ENCODE measurements around the gene ASAP2.

Gene ASAP2

DNA sequence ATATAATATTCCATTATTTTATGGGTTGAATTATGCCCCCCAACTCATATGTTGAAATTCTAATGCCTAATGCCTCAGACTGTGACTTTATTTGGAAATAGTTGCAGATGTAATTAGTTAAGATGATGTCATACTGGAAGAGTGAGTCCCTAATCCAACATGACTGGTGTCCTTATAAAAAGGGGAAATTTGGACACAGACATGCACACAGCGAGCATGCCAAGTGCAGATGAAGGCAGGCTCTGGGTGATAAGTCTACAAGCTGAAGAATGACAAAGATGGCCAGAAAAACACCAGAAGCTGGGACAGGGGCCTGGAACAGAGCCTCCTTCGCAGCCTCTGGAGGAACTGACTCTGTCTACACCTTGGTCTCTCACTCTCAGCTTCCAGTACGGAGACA, 10.0 kb upstream of the ASAP2 start:
- TF ChIP-seq, protein P1, sequence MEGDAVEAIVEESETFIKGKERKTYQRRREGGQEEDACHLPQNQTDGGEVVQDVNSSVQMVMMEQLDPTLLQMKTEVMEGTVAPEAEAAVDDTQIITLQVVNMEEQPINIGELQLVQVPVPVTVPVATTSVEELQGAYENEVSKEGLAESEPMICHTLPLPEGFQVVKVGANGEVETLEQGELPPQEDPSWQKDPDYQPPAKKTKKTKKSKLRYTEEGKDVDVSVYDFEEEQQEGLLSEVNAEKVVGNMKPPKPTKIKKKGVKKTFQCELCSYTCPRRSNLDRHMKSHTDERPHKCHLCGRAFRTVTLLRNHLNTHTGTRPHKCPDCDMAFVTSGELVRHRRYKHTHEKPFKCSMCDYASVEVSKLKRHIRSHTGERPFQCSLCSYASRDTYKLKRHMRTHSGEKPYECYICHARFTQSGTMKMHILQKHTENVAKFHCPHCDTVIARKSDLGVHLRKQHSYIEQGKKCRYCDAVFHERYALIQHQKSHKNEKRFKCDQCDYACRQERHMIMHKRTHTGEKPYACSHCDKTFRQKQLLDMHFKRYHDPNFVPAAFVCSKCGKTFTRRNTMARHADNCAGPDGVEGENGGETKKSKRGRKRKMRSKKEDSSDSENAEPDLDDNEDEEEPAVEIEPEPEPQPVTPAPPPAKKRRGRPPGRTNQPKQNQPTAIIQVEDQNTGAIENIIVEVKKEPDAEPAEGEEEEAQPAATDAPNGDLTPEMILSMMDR (IDR thresholded peaks at IDR 0.05; ENCODE audit: control insufficient read depth, insufficient read depth, low read depth, low read length, missing control alignments) = no peak
- no peak overlapping the region for H3K4me3 ChIP-seq (ENCODE audit: control insufficient read depth, low read depth, low read length)
- no peak for DNase-seq (ENCODE audit: low read depth)

DNA sequence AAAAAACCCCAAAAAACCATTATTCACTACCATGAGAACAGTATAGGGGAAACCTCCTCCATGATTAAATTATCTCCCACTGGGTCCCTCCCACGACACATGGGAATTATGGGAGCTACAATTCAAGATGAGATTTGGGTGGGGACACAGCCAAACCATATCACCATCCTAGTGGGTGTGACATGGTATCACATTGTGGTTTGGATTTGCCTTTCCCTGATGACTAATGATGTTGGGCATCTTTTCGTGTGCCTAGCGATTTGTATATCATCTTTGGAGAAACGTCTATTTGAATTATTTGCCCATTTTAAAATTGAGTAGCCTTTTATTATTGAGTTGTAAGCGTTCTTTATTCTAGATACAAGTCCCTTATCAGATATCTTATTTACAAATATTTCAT, 8.7 kb upstream of the ASAP2 start:
- TF ChIP-seq, protein P1 (IDR thresholded peaks at IDR 0.05; ENCODE audit: control insufficient read depth, insufficient read depth, low read depth, low read length, missing control alignments) = no peak
- no peak overlapping the region for H3K4me3 ChIP-seq (ENCODE audit: control insufficient read depth, low read depth, low read length)

DNA sequence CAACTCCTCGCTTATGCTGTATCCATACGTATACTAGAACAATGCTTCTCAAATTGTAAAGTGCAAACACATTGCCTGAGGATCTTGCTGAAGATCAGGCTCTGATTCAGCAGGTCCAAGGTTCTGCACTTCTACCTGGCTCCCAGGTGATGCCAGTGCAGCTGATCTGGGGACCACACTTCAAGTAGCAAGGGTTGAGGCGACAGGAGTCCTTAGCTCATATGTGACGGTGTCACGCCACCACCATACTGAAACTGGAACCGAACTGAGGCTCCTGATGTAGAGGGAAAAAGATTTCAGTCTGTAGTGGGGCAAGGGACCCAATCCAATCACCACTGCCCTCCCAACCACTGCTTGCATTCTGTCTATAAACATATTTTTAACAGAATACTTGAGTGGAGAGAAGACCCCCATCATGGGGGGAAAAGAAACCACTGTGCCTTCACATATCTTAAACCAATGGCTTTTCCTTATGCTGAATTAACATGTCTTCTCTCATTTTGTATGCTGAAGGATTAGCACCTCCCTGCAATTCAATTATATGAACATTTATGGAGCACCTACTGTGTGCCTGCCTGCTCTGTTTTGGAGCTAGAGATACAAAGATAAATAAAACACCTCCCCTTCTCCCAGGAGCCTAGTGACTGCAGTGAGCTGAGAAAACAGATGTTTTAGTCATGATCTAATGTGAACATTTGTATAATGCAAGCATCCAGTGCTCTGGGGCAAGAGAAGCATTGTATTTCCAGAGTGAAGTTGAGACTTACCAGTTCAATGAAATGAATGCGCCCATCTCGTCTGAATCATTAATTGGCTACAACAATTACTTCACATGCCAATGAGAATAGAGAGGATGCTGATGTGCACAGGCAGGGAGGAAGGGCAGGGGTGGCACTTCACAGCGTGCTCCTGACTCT, 6.6 kb upstream of the ASAP2 start:
- no peak overlapping the region for H3K4me3 ChIP-seq (ENCODE audit: control insufficient read depth, low read depth, low read length)
- TF ChIP-seq, protein P1 (IDR thresholded peaks at IDR 0.05; ENCODE audit: control insufficient read depth, insufficient read depth, low read depth, low read length, missing control alignments) = no peak
- no peak for DNase-seq (ENCODE audit: low read depth)

More for the DNA sequence above, 8.7 kb upstream of the ASAP2 start:
- no peak for DNase-seq (ENCODE audit: low read depth)

DNA sequence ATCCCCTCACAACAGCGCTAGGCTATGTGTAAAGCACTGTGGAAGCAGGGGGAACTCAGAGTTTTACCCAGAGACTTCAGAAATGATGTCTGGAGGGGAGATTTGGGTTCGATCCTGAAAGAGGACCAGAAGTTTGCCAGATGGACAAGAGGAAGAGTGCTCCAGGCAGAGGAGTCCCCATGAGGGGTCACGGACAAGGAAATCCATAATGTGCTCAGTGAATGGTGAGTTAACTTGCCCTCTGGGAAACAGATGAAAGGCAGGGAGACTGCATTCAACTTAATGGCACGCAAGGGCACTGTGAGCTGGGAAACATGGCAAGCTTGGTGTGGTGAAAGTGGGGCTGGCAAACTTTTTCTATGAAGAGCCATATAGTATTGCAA, 6.0 kb upstream of the ASAP2 start:
- DNase-seq (ENCODE audit: low read depth) = no peak
- no peak overlapping the region for H3K4me3 ChIP-seq (ENCODE audit: control insufficient read depth, low read depth, low read length)
- TF ChIP-seq, protein P1 (IDR thresholded peaks at IDR 0.05; ENCODE audit: control insufficient read depth, insufficient read depth, low read depth, low read length, missing control alignments) = no peak

DNA sequence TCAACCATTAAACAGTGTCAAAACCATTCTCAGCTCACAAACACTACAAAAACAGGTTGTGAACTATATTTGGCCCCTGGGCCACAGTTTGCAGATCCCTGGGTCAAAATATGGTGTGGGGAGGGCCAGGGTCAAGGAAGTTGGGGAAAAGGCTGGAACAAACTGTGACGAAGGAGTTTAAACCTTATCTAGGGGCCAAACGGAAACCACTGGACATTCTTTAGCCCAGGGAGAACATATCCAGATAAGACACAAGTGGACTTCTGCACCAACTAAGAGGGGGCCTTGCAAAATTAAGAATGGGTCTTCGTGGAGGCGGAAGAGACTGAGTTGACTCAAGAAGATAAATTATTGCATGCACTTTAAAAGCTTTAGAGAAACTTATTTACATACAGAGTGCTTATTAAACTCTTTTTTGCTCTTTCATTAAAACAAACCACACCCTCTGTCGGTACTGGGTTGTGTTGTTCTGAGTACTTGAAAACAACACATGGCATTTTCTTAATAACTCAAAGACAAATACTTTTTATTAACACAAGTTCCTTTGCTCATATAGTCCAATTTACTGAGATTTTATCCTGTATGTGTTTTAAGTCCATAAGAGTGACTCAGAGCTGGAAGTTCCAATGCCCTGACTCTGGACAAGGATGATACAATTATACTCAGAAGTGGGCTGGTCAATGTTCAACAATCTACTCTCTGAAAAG, 5.3 kb upstream of the ASAP2 start:
- TF ChIP-seq, protein P1 (IDR thresholded peaks at IDR 0.05; ENCODE audit: control insufficient read depth, insufficient read depth, low read depth, low read length, missing control alignments) = no peak
- no peak overlapping the region for H3K4me3 ChIP-seq (ENCODE audit: control insufficient read depth, low read depth, low read length)
- DNase-seq (ENCODE audit: low read depth) = no peak

DNA sequence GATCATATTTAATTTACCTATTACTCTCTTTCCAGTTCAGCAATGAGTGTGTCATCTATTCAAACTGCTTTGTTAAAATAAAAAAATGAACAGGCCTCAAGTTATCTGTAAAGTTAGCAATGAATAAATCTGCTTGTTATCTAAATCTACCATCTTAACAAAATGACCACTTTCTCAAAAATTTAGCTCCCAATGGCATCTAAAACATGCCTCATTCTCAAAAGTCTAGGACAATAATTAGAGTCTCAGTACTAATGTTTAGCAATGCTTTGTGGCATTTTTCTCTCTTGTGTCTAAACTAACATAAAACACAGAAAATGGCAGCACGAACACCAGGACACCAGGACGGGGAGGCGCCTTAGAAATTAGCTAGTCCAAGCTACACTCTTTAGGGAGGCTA, 3.6 kb upstream of the ASAP2 start:
- no peak for DNase-seq (ENCODE audit: low read depth)
- TF ChIP-seq, protein P1 (IDR thresholded peaks at IDR 0.05; ENCODE audit: control insufficient read depth, insufficient read depth, low read depth, low read length, missing control alignments) = no peak
- no peak overlapping the region for H3K4me3 ChIP-seq (ENCODE audit: control insufficient read depth, low read depth, low read length)
